ENCODE data around the gene FGG. TPM values are rescaled to one million over a fixed set of nuclear protein-coding genes. Genes with fewer than 3 reads are reported as not detected.
A peak's percentile ranks its signal among the peaks of the same experiment; 100 is the strongest.

The FGG gene
- total RNA-seq, 1 experiment from 2014 or later: 0.45 TPM

GRCh38 chr4:154569028-154569427 is 43.4 kb downstream of the FGG start:
- in situ Hi-C loops (cut with HindIII; ENCODE audit: low pct_unique_long_range_greater_than_20kb, low sequenced_read_pairs): no loop called here
- no peak for DNase-seq (ENCODE audit: low read depth, low spot score)

GRCh38 chr4:154566639-154567204 is 45.7 kb downstream of the FGG start:
- in situ Hi-C loops (cut with HindIII; ENCODE audit: low pct_unique_long_range_greater_than_20kb, low sequenced_read_pairs): no loop called here

GRCh38 chr4:154565704-154566103 is 46.8 kb downstream of the FGG start:
- in situ Hi-C loops (cut with HindIII; ENCODE audit: low pct_unique_long_range_greater_than_20kb, low sequenced_read_pairs): no loop called here
- no peak for DNase-seq (ENCODE audit: low read depth, low spot score)

More at GRCh38 chr4:154566639-154567204, 45.7 kb downstream of the FGG start:
- DNase-seq (ENCODE audit: low read depth, low spot score): no peak

GRCh38 chr4:154564311-154564710 is 48.1 kb downstream of the FGG start:
- in situ Hi-C loops (cut with HindIII; ENCODE audit: low pct_unique_long_range_greater_than_20kb, low sequenced_read_pairs): no loop called here
- DNase-seq (ENCODE audit: low read depth, low spot score): no peak

- in situ Hi-C loops (cut with HindIII; ENCODE audit: low pct_unique_long_range_greater_than_20kb, low sequenced_read_pairs): no loop called here
- DNase-seq (ENCODE audit: low read depth, low spot score): no peak
Measured at GRCh38 chr4:154562697-154563254, 49.7 kb downstream of the FGG start, which contains the start of gene FGB. TSS of gene FGB (plus strand) at chr4:154563011. CDS start at chr4:154563019, 8 bp downstream.

- no peak for DNase-seq (ENCODE audit: low read depth, low spot score)
- in situ Hi-C loops (cut with HindIII; ENCODE audit: low pct_unique_long_range_greater_than_20kb, low sequenced_read_pairs): no loop called here
Measured at GRCh38 chr4:154560824-154561231, 51.6 kb downstream of the FGG start.

- in situ Hi-C loops (cut with HindIII; ENCODE audit: low pct_unique_long_range_greater_than_20kb, low sequenced_read_pairs): no loop called here
- DNase-seq (ENCODE audit: low read depth, low spot score): no peak
Measured at GRCh38 chr4:154560419-154560801, 52.0 kb downstream of the FGG start.

GRCh38 chr4:154559494-154560418 is 52.7 kb downstream of the FGG start:
- in situ Hi-C loops (cut with HindIII; ENCODE audit: low pct_unique_long_range_greater_than_20kb, low sequenced_read_pairs): no loop called here

GRCh38 chr4:154559141-154559493 is 53.3 kb downstream of the FGG start:
- DNase-seq (ENCODE audit: low read depth, low spot score): no peak
- in situ Hi-C loops (cut with HindIII; ENCODE audit: low pct_unique_long_range_greater_than_20kb, low sequenced_read_pairs): no loop called here

More at GRCh38 chr4:154559494-154560418, 52.7 kb downstream of the FGG start:
- peak; percentile 79 for DNase-seq (ENCODE audit: low read depth, low spot score)

Other genes with a start within 250 kb of the FGG start
- 0.03 TPM in 1 of 2 replicates, not detected in the other for gene DCHS2, start 120.9 kb downstream of the FGG start, total RNA-seq (2014; rRNA removed; shearing (Covaris generic))
- gene PLRG1, start 62.3 kb downstream of the FGG start, total RNA-seq (2014; rRNA removed; shearing (Covaris generic)): 98.9 and 117 TPM in 2 replicates
- gene FGB, start 49.6 kb downstream of the FGG start, total RNA-seq (2014; rRNA removed; shearing (Covaris generic)): not detected in 2 replicates
- not detected in 2 replicates for gene FGA, start 21.9 kb downstream of the FGG start, total RNA-seq (2014; rRNA removed; shearing (Covaris generic))
- gene LRAT, start 131.3 kb upstream of the FGG start, total RNA-seq (2014; rRNA removed; shearing (Covaris generic)): 10.3 and 12.7 TPM in 2 replicates
- 0.40 and 0.42 TPM in 2 replicates for gene RBM46, start 168.6 kb upstream of the FGG start, total RNA-seq (2014; rRNA removed; shearing (Covaris generic))